NCI-H1694 (cell line): Measurements from ENCODE around the gene RAD51B.

Experiments used
- DNase-seq: peaks from one replicate; lab custom pipeline; 2025; lab: John Stamatoyannopoulos, UW

Gene RAD51B

GRCh38 chr14:68331991-68332390, 512.4 kb downstream of the RAD51B start:
- no peak for DNase-seq

- DNase-seq: no peak
Measured at GRCh38 chr14:68333262-68333661, 513.7 kb downstream of the RAD51B start.

- DNase-seq: no peak
Measured at GRCh38 chr14:68335312-68335711, 515.7 kb downstream of the RAD51B start.

- no peak for DNase-seq
Measured at GRCh38 chr14:68336165-68336564, 516.6 kb downstream of the RAD51B start.

GRCh38 chr14:68337279-68337678, 517.7 kb downstream of the RAD51B start:
- no peak for DNase-seq

GRCh38 chr14:68340262-68340661, 520.7 kb downstream of the RAD51B start:
- no peak for DNase-seq

GRCh38 chr14:68341411-68342212, 522.0 kb downstream of the RAD51B start:
- DNase-seq: no peak

GRCh38 chr14:68342216-68342763, 522.7 kb downstream of the RAD51B start:
- DNase-seq: no peak

GRCh38 chr14:68343534-68344118, 524.0 kb downstream of the RAD51B start:
- DNase-seq: no peak

GRCh38 chr14:68345738-68346137, 526.2 kb downstream of the RAD51B start:
- DNase-seq: no peak

- DNase-seq: no peak
Measured at GRCh38 chr14:68346556-68347343, 527.2 kb downstream of the RAD51B start.

- no peak for DNase-seq
Measured at GRCh38 chr14:68349900-68350629, 530.5 kb downstream of the RAD51B start.

GRCh38 chr14:68355415-68355814, 535.8 kb downstream of the RAD51B start:
- no peak for DNase-seq

- no peak for DNase-seq
Measured at GRCh38 chr14:68357777-68358176, 538.2 kb downstream of the RAD51B start.

GRCh38 chr14:68358500-68358899, 538.9 kb downstream of the RAD51B start:
- no peak for DNase-seq

GRCh38 chr14:68359022-68359836, 539.6 kb downstream of the RAD51B start:
- no peak for DNase-seq

GRCh38 chr14:68359837-68360552, 540.4 kb downstream of the RAD51B start:
- no peak for DNase-seq

GRCh38 chr14:68361231-68361630, 541.7 kb downstream of the RAD51B start:
- DNase-seq: no peak

- DNase-seq: no peak
Measured at GRCh38 chr14:68362846-68363245, 543.3 kb downstream of the RAD51B start.

- no peak for DNase-seq
Measured at GRCh38 chr14:68363466-68363842, 543.9 kb downstream of the RAD51B start.
